Measurements from ENCODE around the gene IRF6. TPM values are rescaled to one million over a fixed set of nuclear protein-coding genes. Genes with fewer than 3 reads are reported as not detected.

The IRF6 gene
- total RNA-seq, 2 experiments from 2014 or later: 1.2 TPM

DNA sequence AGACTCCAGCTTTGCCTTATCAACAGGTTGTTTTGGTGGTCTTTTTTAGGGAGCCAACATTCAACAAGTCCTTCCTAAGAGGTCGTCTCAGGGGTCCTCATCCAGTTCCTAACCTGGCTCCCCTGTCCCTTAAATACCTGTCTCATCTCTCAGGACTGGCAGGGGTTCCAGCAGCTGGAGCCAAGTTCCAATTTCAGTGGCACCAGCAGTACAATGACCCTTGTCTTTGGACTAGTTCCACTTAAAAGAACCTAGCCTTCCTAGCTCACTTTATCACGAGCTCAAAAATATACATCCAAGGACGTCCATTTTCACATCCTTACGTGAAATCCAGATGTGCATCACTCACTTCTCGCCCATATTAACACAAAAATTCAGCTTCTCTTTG, 68.8 kb downstream of the IRF6 start:
- no peak for DNase-seq
- ATAC-seq: no peak
- Mint-ChIP-seq H3K9me3 (no peaks in the 10 kb centered on the region), H3K27ac (peak overlapping the region; percentile 77), H3K36me3 (ENCODE audit: low read depth) (peaks cover 1% of the 10 kb centered on the region), H3K4me3 (no peak overlapping the region), H3K4me1 (ENCODE audit: low read depth) (peaks cover 46% of the 10 kb centered on the region), H3K27me3 (no peaks in the 10 kb centered on the region)
- TF ChIP-seq, protein P1, sequence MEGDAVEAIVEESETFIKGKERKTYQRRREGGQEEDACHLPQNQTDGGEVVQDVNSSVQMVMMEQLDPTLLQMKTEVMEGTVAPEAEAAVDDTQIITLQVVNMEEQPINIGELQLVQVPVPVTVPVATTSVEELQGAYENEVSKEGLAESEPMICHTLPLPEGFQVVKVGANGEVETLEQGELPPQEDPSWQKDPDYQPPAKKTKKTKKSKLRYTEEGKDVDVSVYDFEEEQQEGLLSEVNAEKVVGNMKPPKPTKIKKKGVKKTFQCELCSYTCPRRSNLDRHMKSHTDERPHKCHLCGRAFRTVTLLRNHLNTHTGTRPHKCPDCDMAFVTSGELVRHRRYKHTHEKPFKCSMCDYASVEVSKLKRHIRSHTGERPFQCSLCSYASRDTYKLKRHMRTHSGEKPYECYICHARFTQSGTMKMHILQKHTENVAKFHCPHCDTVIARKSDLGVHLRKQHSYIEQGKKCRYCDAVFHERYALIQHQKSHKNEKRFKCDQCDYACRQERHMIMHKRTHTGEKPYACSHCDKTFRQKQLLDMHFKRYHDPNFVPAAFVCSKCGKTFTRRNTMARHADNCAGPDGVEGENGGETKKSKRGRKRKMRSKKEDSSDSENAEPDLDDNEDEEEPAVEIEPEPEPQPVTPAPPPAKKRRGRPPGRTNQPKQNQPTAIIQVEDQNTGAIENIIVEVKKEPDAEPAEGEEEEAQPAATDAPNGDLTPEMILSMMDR (IDR thresholded peaks at IDR 0.05): no peak
- intact Hi-C loops (cut with micrococcal nuclease): no loop called here
- POLR2A ChIA-PET: interaction anchor here (0.8 to 4.1 kb wide), 5 partner anchors 11 to 63 kb away, joined by 3 to 20 read pairs (median 4); no protein-coding TSS in a partner anchor
- CTCF ChIA-PET: interaction anchor here (1.0 to 3.3 kb wide), 14 partner anchors 9 to 170 kb away, joined by 3 to 40 read pairs (median 4); partner anchors contain the start of gene TRAF3IP3

DNA sequence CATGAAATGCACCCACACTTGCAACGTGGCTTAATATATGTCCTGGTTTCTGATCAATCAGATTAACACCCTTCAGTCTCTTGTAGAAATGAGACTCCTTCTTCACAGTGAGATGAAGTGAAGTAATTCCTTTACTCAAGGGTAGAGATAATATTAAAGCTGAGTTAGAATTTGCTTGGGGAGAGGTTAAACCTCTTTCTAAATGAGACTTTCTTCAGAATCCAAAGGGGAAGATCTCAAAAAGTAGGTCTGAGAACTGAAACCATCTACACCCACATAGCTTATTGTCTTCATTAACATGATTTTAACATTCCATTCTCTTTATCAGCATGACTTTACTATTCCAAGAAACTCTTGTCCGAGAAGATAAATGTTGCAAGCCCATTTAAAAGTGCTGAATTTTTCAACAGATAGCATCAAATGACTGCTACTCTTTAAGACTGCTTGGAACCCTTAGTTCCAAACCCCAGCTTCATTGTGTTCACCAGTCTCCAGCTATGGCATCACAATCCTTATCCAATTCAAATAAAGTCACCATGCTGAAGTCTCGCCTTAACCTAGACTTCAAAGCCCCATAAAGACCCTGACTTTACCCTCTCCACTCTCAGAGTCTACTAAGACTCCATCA, 69.3 kb downstream of the IRF6 start:
- Mint-ChIP-seq H3K9me3 (no peaks in the 10 kb centered on the region), H3K27me3 (no peaks in the 10 kb centered on the region), H3K4me3 (no peak overlapping the region), H3K27ac (peak overlapping the region; percentile 77), H3K4me1 (ENCODE audit: low read depth) (peaks cover 41% of the 10 kb centered on the region), H3K36me3 (ENCODE audit: low read depth) (no peaks in the 10 kb centered on the region)
- TF ChIP-seq, protein P1 (IDR thresholded peaks at IDR 0.05): no peak
- intact Hi-C loops (cut with micrococcal nuclease): no loop called here
- ATAC-seq: peak; percentile 61
- CTCF ChIA-PET: interaction anchor here (1.0 to 3.3 kb wide), 16 partner anchors 8 to 170 kb away, joined by 3 to 40 read pairs (median 4); partner anchors contain the start of gene TRAF3IP3
- DNase-seq: no peak
- POLR2A ChIA-PET: interaction anchor here (0.8 to 4.1 kb wide), 6 partner anchors 12 to 62 kb away, joined by 3 to 20 read pairs (median 4); no protein-coding TSS in a partner anchor

Other genes with a start within 250 kb of the IRF6 start
- gene CAMK1G, start 222.4 kb downstream of the IRF6 start, total RNA-seq: not detected
- gene LAMB3, start 153.7 kb downstream of the IRF6 start, total RNA-seq: under 1 TPM; 0.60 to 0.70 TPM
- gene G0S2, start 130.7 kb downstream of the IRF6 start, total RNA-seq: 1 to 10 TPM; 4.9 to 5.7 TPM
- gene HSD11B1, start 101.3 kb downstream of the IRF6 start, total RNA-seq: under 1 TPM; 0.47 to 0.59 TPM
- gene TRAF3IP3, start 50.1 kb downstream of the IRF6 start, total RNA-seq: 100 to 1,000 TPM; 194 TPM
- 1 to 10 TPM; 2.8 to 3.0 TPM for gene C1orf74, start 21.6 kb downstream of the IRF6 start, total RNA-seq
- 1 to 10 TPM; 8.9 to 9.5 TPM for gene UTP25, start 21.8 kb upstream of the IRF6 start, total RNA-seq
- not detected for gene SYT14, start 132.1 kb upstream of the IRF6 start, total RNA-seq

All from activated CD8-positive, alpha-beta T cell treated with anti-CD3 and anti-CD28 coated beads for 36 hours (primary cell).